ENCODE results near the gene IFT20. TPM values are rescaled to one million over a fixed set of nuclear protein-coding genes. Genes with fewer than 3 reads are reported as not detected.
"Not testable (repeated sequence)": the region's sequence is repeated elsewhere in the genome, so short reads cannot be mapped to it uniquely, and the experiment has no call there.

The IFT20 gene
- total RNA-seq, 1 experiment from 2014 or later, result 40.2 TPM

DNA sequence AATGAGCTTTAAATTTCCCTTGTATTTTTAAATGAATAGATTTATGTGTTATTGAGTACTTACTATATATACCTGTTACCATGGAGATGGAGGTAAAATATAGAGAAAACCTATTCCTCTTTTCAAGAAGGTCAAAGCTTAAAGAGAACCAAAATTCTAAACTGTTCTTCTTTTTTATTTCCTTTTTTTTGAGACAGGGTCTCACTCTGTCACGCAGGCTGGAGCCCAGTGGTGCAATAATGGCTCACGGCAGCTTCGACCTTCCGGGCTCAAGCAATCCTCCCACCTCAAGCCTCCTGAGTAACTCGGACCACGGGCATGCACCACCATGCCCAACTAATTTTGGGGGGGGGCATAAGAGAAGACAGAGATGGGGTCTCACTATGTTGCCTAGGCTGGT lies 41.3 kb downstream of the IFT20 start:
- no peak overlapping the region for H3K4me3 ChIP-seq
- no peak overlapping the region for H3K27ac ChIP-seq
- no peaks in the 10 kb centered on the region for H3K4me1 ChIP-seq (replicated peaks)
- H3K36me3 ChIP-seq, result no peaks in the 10 kb centered on the region
- DNase-seq (ENCODE audit: low read depth in 1 of 2, low spot score in 2 of 2), result no peak
- H3K9me3 ChIP-seq (replicated peaks), result no peaks in the 10 kb centered on the region
- no peaks in the 10 kb centered on the region for H3K27me3 ChIP-seq (replicated peaks)

DNA sequence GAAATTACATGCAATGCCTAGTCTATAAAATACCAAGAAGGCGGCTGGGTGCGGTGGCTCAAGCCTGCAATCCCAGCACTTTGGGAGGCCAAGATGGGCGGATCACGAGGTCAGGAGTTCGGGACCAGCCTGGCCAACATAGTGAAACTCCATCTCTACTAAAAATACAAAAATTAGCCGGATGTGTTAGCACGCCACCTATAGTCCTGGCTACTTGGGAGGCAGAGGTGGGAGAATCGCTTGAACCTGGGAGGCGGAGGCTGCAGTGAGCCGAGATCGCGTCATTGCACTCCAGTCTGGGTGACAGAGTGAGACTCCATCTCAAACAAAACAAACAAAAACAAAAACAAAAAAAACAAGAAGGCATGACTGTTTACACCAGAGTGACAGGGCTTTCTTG lies 42.4 kb downstream of the IFT20 start:
- not testable (repeated sequence) for H3K27me3 ChIP-seq (replicated peaks); H3K27ac ChIP-seq; H3K4me1 ChIP-seq (replicated peaks); H3K4me3 ChIP-seq; DNase-seq (ENCODE audit: low read depth in 1 of 2, low spot score in 2 of 2); H3K9me3 ChIP-seq (replicated peaks); H3K36me3 ChIP-seq

DNA sequence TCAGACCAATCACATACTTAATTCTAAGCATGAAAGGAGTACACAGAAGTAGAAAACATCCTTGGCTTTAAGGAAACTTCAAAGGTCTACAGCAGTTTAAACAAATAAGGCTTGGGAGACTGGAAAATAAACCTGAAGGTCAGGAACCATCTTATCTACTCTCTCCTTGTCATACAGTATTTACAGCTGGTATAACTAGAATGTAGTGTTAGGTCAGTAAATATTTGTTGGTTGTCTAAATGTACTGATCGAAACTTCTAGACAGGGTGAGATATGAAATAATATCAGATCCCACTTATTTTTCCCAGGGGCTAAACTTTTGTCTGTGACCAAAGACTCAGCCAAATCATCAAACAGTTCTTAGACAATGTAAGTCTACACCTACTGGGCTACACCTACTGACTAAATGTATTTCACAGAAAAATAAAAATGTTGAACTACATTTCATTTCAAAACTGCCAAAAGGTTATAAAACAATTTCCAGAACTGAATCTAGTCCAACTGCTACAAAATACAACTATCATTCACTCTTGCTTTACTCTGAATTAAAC lies 43.4 kb downstream of the IFT20 start:
- no peaks in the 10 kb centered on the region for H3K4me1 ChIP-seq (replicated peaks)
- H3K9me3 ChIP-seq (replicated peaks), result no peaks in the 10 kb centered on the region

DNA sequence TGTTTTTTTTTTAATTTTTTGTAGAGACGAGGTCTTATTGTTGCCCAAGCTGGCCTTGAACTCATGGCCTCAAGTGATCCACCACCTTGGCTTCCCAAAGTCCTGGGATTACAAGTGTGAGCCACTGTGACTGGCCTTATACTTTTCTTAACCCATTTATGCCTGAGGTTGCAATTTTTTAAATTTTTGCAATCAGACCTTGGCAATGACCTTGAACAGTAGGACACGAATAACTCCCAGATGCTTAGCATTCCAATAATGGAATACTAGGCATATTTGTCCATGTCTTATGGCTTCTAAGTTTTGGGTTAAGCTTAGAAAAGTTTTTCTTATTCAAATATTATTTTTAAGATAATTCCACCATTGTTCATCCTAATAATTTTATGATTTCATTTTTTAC lies 44.6 kb downstream of the IFT20 start:
- Histone ChIP-seq H3K27ac (no peak overlapping the region), H3K4me3 (no peak overlapping the region), H3K9me3 (replicated peaks) (no peaks in the 10 kb centered on the region), H3K36me3 (no peaks in the 10 kb centered on the region), H3K4me1 (replicated peaks) (no peaks in the 10 kb centered on the region), H3K27me3 (replicated peaks) (no peaks in the 10 kb centered on the region)
- no peak for DNase-seq (ENCODE audit: low read depth in 1 of 2, low spot score in 2 of 2)

More for the DNA sequence above, 43.4 kb downstream of the IFT20 start:
- Histone ChIP-seq H3K36me3 (no peaks in the 10 kb centered on the region), H3K4me3 (no peak overlapping the region), H3K27me3 (replicated peaks) (no peaks in the 10 kb centered on the region), H3K27ac (no peak overlapping the region)
- no peak for DNase-seq (ENCODE audit: low read depth in 1 of 2, low spot score in 2 of 2)

DNA sequence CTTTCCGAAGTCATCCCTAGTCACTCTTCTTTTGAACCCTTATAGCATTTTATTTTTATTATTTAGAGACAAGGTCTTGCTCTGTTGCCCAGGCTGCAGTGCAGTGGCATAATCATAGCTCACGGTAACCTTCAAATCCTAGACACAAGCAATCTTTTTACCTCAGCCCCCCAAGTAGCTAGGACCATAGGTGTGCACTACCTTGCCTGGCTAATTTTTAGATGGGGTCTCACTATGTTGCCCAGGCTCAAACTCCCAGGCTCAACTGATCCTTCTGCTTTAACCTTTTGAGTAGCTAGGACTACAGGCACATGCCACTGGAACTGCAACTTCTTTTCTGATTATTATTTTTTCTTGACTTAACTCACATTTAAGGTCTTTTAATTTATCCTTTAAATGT lies 49.3 kb downstream of the IFT20 start:
- no peaks in the 10 kb centered on the region for H3K36me3 ChIP-seq
- no peak overlapping the region for H3K27ac ChIP-seq
- H3K4me1 ChIP-seq (replicated peaks), result peaks cover 13% of the 10 kb centered on the region
- DNase-seq (ENCODE audit: low read depth in 1 of 2, low spot score in 2 of 2), result no peak
- no peaks in the 10 kb centered on the region for H3K9me3 ChIP-seq (replicated peaks)
- no peaks in the 10 kb centered on the region for H3K27me3 ChIP-seq (replicated peaks)
- H3K4me3 ChIP-seq, result no peak overlapping the region

DNA sequence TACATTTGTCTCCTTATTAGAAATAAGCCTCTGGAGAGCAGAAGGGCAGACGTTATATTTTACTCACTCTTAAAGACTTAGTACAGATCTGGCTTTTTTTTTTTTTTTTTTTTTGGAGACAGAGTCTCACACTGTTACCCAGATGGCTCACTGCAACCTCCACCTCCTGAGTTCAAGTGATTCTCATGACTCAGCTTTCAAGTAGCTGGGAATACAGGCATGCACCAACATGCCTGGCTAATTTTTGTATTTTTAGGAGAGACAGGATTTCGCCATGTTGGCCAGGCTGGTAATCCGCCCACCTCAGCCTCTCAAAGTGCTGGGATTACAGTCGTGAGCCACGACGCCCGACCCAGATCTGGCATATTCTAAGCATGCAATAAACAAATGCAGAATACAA lies 52.7 kb downstream of the IFT20 start:
- Histone ChIP-seq H3K4me1 (replicated peaks) (peaks cover 30% of the 10 kb centered on the region), H3K9me3 (replicated peaks) (no peaks in the 10 kb centered on the region), H3K36me3 (no peaks in the 10 kb centered on the region), H3K27me3 (replicated peaks) (no peaks in the 10 kb centered on the region), H3K4me3 (no peak overlapping the region), H3K27ac (peak overlapping the region; percentile 5)
- DNase-seq (ENCODE audit: low read depth in 1 of 2, low spot score in 2 of 2), result peak; percentile 45 to 52

DNA sequence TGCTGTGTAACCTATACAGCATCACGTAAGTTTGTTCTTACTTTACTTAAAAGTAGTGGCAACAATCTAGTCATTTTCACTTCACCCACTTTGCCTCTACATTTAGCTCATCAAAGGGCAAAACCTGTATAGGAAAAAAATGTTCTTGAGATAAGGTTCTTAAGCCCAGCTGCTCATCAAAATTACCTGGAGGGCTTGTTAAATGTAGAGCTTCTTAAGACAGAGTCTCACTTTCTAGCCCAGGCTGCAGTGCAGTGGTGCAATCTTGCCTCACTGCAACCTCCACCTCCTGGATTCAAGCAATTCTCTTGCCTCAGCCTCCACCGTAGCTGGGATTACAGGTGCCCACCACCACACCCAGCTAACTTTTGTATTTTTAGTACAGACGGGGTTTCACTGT lies 54.4 kb downstream of the IFT20 start:
- DNase-seq (ENCODE audit: low read depth in 1 of 2, low spot score in 2 of 2), result no peak
- H3K27me3 ChIP-seq (replicated peaks), result no peaks in the 10 kb centered on the region
- H3K36me3 ChIP-seq, result no peaks in the 10 kb centered on the region
- no peak overlapping the region for H3K27ac ChIP-seq
- no peak overlapping the region for H3K4me3 ChIP-seq
- no peaks in the 10 kb centered on the region for H3K9me3 ChIP-seq (replicated peaks)
- H3K4me1 ChIP-seq (replicated peaks), result peaks cover 38% of the 10 kb centered on the region

DNA sequence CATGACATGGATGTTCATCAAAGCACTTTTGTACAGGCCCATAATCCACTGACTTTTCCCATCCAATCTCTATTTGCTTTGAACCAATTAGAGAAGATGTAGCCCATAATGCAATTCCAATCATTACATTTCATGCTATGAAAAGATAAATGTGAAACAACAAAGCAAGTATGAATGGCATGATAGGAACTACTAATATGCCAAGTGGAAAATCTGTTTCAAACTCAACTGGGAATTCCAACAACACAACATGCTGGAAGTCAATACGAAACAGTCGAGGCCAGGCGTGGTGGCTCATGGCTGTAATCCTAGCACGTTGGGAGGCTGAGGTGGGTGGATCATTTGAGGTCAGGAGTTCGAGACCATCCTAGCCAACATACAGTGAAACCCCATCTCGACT lies 55.9 kb downstream of the IFT20 start:
- H3K4me3 ChIP-seq, result no peak overlapping the region
- DNase-seq (ENCODE audit: low read depth in 1 of 2, low spot score in 2 of 2), result peak in 1 of 2 experiments; percentile 25
- no peaks in the 10 kb centered on the region for H3K36me3 ChIP-seq
- H3K27me3 ChIP-seq (replicated peaks), result no peaks in the 10 kb centered on the region
- peaks cover 38% of the 10 kb centered on the region for H3K4me1 ChIP-seq (replicated peaks)
- H3K9me3 ChIP-seq (replicated peaks), result no peaks in the 10 kb centered on the region
- H3K27ac ChIP-seq, result no peak overlapping the region

Other genes with a start within 250 kb of the IFT20 start
- 51.0 and 61.5 TPM in 2 replicates for gene TMEM97, start 16.3 kb downstream of the IFT20 start, total RNA-seq (2014; rRNA removed; shearing (Covaris generic))
- 30.0 and 30.1 TPM in 2 replicates for gene TNFAIP1, start 289 bp upstream of the IFT20 start, total RNA-seq (2014; rRNA removed; shearing (Covaris generic))
- gene POLDIP2, start 22.1 kb upstream of the IFT20 start, total RNA-seq (2014; rRNA removed; shearing (Covaris generic)), result 110 and 125 TPM in 2 replicates
- not detected in 2 replicates for gene SEBOX, start 29.7 kb upstream of the IFT20 start, total RNA-seq (2014; rRNA removed; shearing (Covaris generic))
- gene VTN, start 34.8 kb upstream of the IFT20 start, total RNA-seq (2014; rRNA removed; shearing (Covaris generic)), result 0.08 TPM in 1 of 2 replicates, not detected in the other
- 10.8 and 18.0 TPM in 2 replicates for gene SARM1, start 36.2 kb upstream of the IFT20 start, total RNA-seq (2014; rRNA removed; shearing (Covaris generic))
- gene SLC46A1, start 70.7 kb upstream of the IFT20 start, total RNA-seq (2014; rRNA removed; shearing (Covaris generic)), result 1.8 and 2.5 TPM in 2 replicates
- not detected in 2 replicates for gene SLC13A2, start 138.2 kb upstream of the IFT20 start, total RNA-seq (2014; rRNA removed; shearing (Covaris generic))
- not detected in 2 replicates for gene FOXN1, start 170.9 kb upstream of the IFT20 start, total RNA-seq (2014; rRNA removed; shearing (Covaris generic))
- 19.7 and 27.2 TPM in 2 replicates for gene UNC119, start 217.2 kb upstream of the IFT20 start, total RNA-seq (2014; rRNA removed; shearing (Covaris generic))
- gene PIGS, start 236.1 kb upstream of the IFT20 start, total RNA-seq (2014; rRNA removed; shearing (Covaris generic)), result 40.8 and 81.8 TPM in 2 replicates
- gene ALDOC, start 241.4 kb upstream of the IFT20 start, total RNA-seq (2014; rRNA removed; shearing (Covaris generic)), result 6.1 and 9.4 TPM in 2 replicates